ENCODE measurements around the gene LOC128125822.

Gene LOC128125822

GRCh38 chr6:63598049-63599036, 26.1 kb downstream of the LOC128125822 start:
- H3K36me3 ChIP-seq (ENCODE audit: control insufficient read depth in 2 of 2, extremely low read depth in 1 of 2, insufficient read depth in 1 of 2, low read length in 1 of 2), result no peaks in the 10 kb centered on the region
- Mint-ChIP-seq H3K36me3 (no peaks in the 10 kb centered on the region), H3K27ac (no peak overlapping the region), H3K4me3 (peak overlapping the region; percentile 74 to 80 (median 79)), H3K9me3 (no peaks in the 10 kb centered on the region), H3K4me1 (peaks cover 16 to 18% (median 16%) of the 10 kb centered on the region in 3 donors), H3K27me3 (peaks cover 0 to 8% of the 10 kb centered on the region in 2 donors)
- 3% methylated on average over 11 of the region's 23 CpGs for WGBS (ENCODE audit: insufficient coverage)
- ATAC-seq (replicated peaks in 1 of 4), result peak; percentile 97 to 100 (median 100)
- DNase-seq, result peak; percentile 56 to 85 (median 68)
- peaks cover 0 to 7% of the 10 kb centered on the region in 2 experiments for H3K27me3 ChIP-seq (replicated peaks in 1 of 2; ENCODE audit: control insufficient read depth in 2 of 2, extremely low read depth in 1 of 2, insufficient read depth in 2 of 2, low read length in 1 of 2)
- H3K4me1 ChIP-seq (ENCODE audit: control insufficient read depth in 1 of 2, extremely low read depth in 1 of 2, insufficient read depth in 2 of 2, low read length in 2 of 2), result peaks cover 0 to 9% of the 10 kb centered on the region in 2 experiments
- ChIA-PET CTCF (interaction anchor here (0.5 to 3.4 kb wide), 40 partner anchors 9 to 353 kb away, joined by 3 to 137 read pairs (median 4); partner anchors contain the start of gene PHF3 (in 1 of the 2)), POLR2A (interaction anchor here (0.7 to 1.1 kb wide), 2 partner anchors 37 kb away, joined by 3 to 7 read pairs; no protein-coding TSS in a partner anchor)
- H3K9me3 ChIP-seq, result no peaks in the 10 kb centered on the region
- H3K27ac ChIP-seq (ENCODE audit: low read length), result no peak overlapping the region
- H3K4me3 ChIP-seq (ENCODE audit: control insufficient read depth in 1 of 2, extremely low read depth in 1 of 2, low read length in 1 of 2), result peak overlapping the region; percentile 50 to 73

GRCh38 chr6:63599243-63599642, 27.0 kb downstream of the LOC128125822 start:
- DNase-seq (no peak), ATAC-seq (replicated peaks in 1 of 4) (no peak)
- no peaks in the 10 kb centered on the region for H3K9me3 Mint-ChIP-seq
- H3K4me1 Mint-ChIP-seq, result peaks cover 16 to 18% (median 16%) of the 10 kb centered on the region in 3 donors
- peak overlapping the region in 1 of 3 donors; percentile 79 for H3K4me3 Mint-ChIP-seq
- POLR2A ChIA-PET, result no interaction called here
- CTCF ChIA-PET, result interaction anchor here (0.6 to 3.4 kb wide), 28 partner anchors 8 to 204 kb away, joined by 3 to 137 read pairs (median 5); partner anchors contain the start of gene PHF3 (in 1 of the 2)
- Histone ChIP-seq H3K36me3 (ENCODE audit: control insufficient read depth in 2 of 2, extremely low read depth in 1 of 2, insufficient read depth in 1 of 2, low read length in 1 of 2) (no peaks in the 10 kb centered on the region), H3K9me3 (no peaks in the 10 kb centered on the region), H3K27ac (ENCODE audit: low read length) (no peak overlapping the region), H3K27me3 (replicated peaks in 1 of 2; ENCODE audit: control insufficient read depth in 2 of 2, extremely low read depth in 1 of 2, insufficient read depth in 2 of 2, low read length in 1 of 2) (peaks cover 0 to 7% of the 10 kb centered on the region in 2 experiments), H3K4me3 (ENCODE audit: control insufficient read depth in 1 of 2, extremely low read depth in 1 of 2, low read length in 1 of 2) (no peak overlapping the region), H3K4me1 (ENCODE audit: control insufficient read depth in 1 of 2, extremely low read depth in 1 of 2, insufficient read depth in 2 of 2, low read length in 2 of 2) (peaks cover 0 to 9% of the 10 kb centered on the region in 2 experiments)
- peaks cover 0 to 8% of the 10 kb centered on the region in 2 donors for H3K27me3 Mint-ChIP-seq
- H3K36me3 Mint-ChIP-seq, result no peaks in the 10 kb centered on the region
- WGBS (ENCODE audit: insufficient coverage), result 85% methylated on average over 3 of the region's 7 CpGs
- no peak overlapping the region for H3K27ac Mint-ChIP-seq

GRCh38 chr6:63600136-63600535, 27.9 kb downstream of the LOC128125822 start:
- no peaks in the 10 kb centered on the region for H3K9me3 ChIP-seq
- no peaks in the 10 kb centered on the region for H3K36me3 ChIP-seq (ENCODE audit: control insufficient read depth in 2 of 2, extremely low read depth in 1 of 2, insufficient read depth in 1 of 2, low read length in 1 of 2)
- H3K27me3 Mint-ChIP-seq, result peaks cover 0 to 8% of the 10 kb centered on the region in 2 donors
- H3K27me3 ChIP-seq (replicated peaks in 1 of 2; ENCODE audit: control insufficient read depth in 2 of 2, extremely low read depth in 1 of 2, insufficient read depth in 2 of 2, low read length in 1 of 2), result peaks cover 0 to 7% of the 10 kb centered on the region in 2 experiments
- H3K9me3 Mint-ChIP-seq, result no peaks in the 10 kb centered on the region
- WGBS (ENCODE audit: insufficient coverage), result no CpG with 5 or more reads among the region's 6 CpGs
- no peak for ATAC-seq (replicated peaks in 1 of 4)
- no peaks in the 10 kb centered on the region for H3K36me3 Mint-ChIP-seq
- no peak overlapping the region for H3K4me3 Mint-ChIP-seq
- H3K27ac Mint-ChIP-seq, result no peak overlapping the region
- peaks cover 16 to 18% (median 16%) of the 10 kb centered on the region in 3 donors for H3K4me1 Mint-ChIP-seq
- no peak overlapping the region for H3K27ac ChIP-seq (ENCODE audit: low read length)
- CTCF ChIA-PET, result interaction anchor here (0.7 to 3.4 kb wide), 7 partner anchors 9 to 164 kb away, joined by 4 to 23 read pairs (median 7); no protein-coding TSS in a partner anchor
- POLR2A ChIA-PET, result no interaction called here
- H3K4me1 ChIP-seq (ENCODE audit: control insufficient read depth in 1 of 2, extremely low read depth in 1 of 2, insufficient read depth in 2 of 2, low read length in 2 of 2), result peaks cover 0 to 9% of the 10 kb centered on the region in 2 experiments
- no peak for DNase-seq
- no peak overlapping the region for H3K4me3 ChIP-seq (ENCODE audit: control insufficient read depth in 1 of 2, extremely low read depth in 1 of 2, low read length in 1 of 2)

GRCh38 chr6:63609231-63609630, 37.0 kb downstream of the LOC128125822 start:
- WGBS (ENCODE audit: insufficient coverage), result no CpG with 5 or more reads among the region's 1 CpG
- Histone ChIP-seq H3K4me1 (ENCODE audit: control insufficient read depth in 1 of 2, extremely low read depth in 1 of 2, insufficient read depth in 2 of 2, low read length in 2 of 2) (no peaks in the 10 kb centered on the region), H3K4me3 (ENCODE audit: control insufficient read depth in 1 of 2, extremely low read depth in 1 of 2, low read length in 1 of 2) (no peak overlapping the region), H3K9me3 (no peaks in the 10 kb centered on the region), H3K27me3 (replicated peaks in 1 of 2; ENCODE audit: control insufficient read depth in 2 of 2, extremely low read depth in 1 of 2, insufficient read depth in 2 of 2, low read length in 1 of 2) (no peaks in the 10 kb centered on the region), H3K36me3 (ENCODE audit: control insufficient read depth in 2 of 2, extremely low read depth in 1 of 2, insufficient read depth in 1 of 2, low read length in 1 of 2) (no peaks in the 10 kb centered on the region), H3K27ac (ENCODE audit: low read length) (no peak overlapping the region)
- peaks cover 0 to 4% (median 0%) of the 10 kb centered on the region in 3 donors for H3K9me3 Mint-ChIP-seq
- H3K27me3 Mint-ChIP-seq, result peaks cover 4 to 10% of the 10 kb centered on the region in 2 donors
- ChIA-PET POLR2A (no interaction called here), CTCF (interaction anchor here (0.6 to 1.1 kb wide), 2 partner anchors 9 to 82 kb away, joined by 3 to 4 read pairs; no protein-coding TSS in a partner anchor)
- DNase-seq (no peak), ATAC-seq (replicated peaks in 1 of 4) (no peak)
- H3K4me3 Mint-ChIP-seq, result no peak overlapping the region
- H3K4me1 Mint-ChIP-seq, result peaks cover 0 to 5% (median 0%) of the 10 kb centered on the region in 3 donors
- no peaks in the 10 kb centered on the region for H3K36me3 Mint-ChIP-seq
- no peak overlapping the region for H3K27ac Mint-ChIP-seq

GRCh38 chr6:63610944-63611343, 38.7 kb downstream of the LOC128125822 start:
- Mint-ChIP-seq H3K27me3 (peaks cover 7 to 17% of the 10 kb centered on the region in 2 donors), H3K4me1 (peaks cover 0 to 5% (median 0%) of the 10 kb centered on the region in 3 donors), H3K4me3 (no peak overlapping the region), H3K9me3 (peaks cover 0 to 4% (median 0%) of the 10 kb centered on the region in 3 donors), H3K27ac (no peak overlapping the region), H3K36me3 (no peaks in the 10 kb centered on the region)
- no peaks in the 10 kb centered on the region for H3K36me3 ChIP-seq (ENCODE audit: control insufficient read depth in 2 of 2, extremely low read depth in 1 of 2, insufficient read depth in 1 of 2, low read length in 1 of 2)
- POLR2A ChIA-PET, result no interaction called here
- no peaks in the 10 kb centered on the region for H3K4me1 ChIP-seq (ENCODE audit: control insufficient read depth in 1 of 2, extremely low read depth in 1 of 2, insufficient read depth in 2 of 2, low read length in 2 of 2)
- H3K27ac ChIP-seq (ENCODE audit: low read length), result no peak overlapping the region
- ATAC-seq (replicated peaks in 1 of 4), result no peak
- WGBS (ENCODE audit: insufficient coverage), result no CpG with 5 or more reads among the region's 1 CpG
- no peaks in the 10 kb centered on the region for H3K9me3 ChIP-seq
- no peak overlapping the region for H3K4me3 ChIP-seq (ENCODE audit: control insufficient read depth in 1 of 2, extremely low read depth in 1 of 2, low read length in 1 of 2)
- DNase-seq, result no peak
- CTCF ChIA-PET, result interaction anchor here (0.9 to 1.3 kb wide), 2 partner anchors 11 kb away, joined by 3 to 4 read pairs; no protein-coding TSS in a partner anchor
- no peaks in the 10 kb centered on the region for H3K27me3 ChIP-seq (replicated peaks in 1 of 2; ENCODE audit: control insufficient read depth in 2 of 2, extremely low read depth in 1 of 2, insufficient read depth in 2 of 2, low read length in 1 of 2)

- Mint-ChIP-seq H3K27me3 (peaks cover 13 to 17% of the 10 kb centered on the region in 2 donors), H3K9me3 (peaks cover 0 to 4% (median 0%) of the 10 kb centered on the region in 3 donors)
- POLR2A ChIA-PET, result no interaction called here
Observed at GRCh38 chr6:63611560-63611959, 39.3 kb downstream of the LOC128125822 start.

More at GRCh38 chr6:63611560-63611959, 39.3 kb downstream of the LOC128125822 start:
- no CpG with 5 or more reads among the region's 1 CpG for WGBS (ENCODE audit: insufficient coverage)
- Mint-ChIP-seq H3K27ac (no peak overlapping the region), H3K4me3 (no peak overlapping the region), H3K36me3 (no peaks in the 10 kb centered on the region), H3K4me1 (peaks cover 0 to 5% (median 0%) of the 10 kb centered on the region in 3 donors)
- no peaks in the 10 kb centered on the region for H3K4me1 ChIP-seq (ENCODE audit: control insufficient read depth in 1 of 2, extremely low read depth in 1 of 2, insufficient read depth in 2 of 2, low read length in 2 of 2)
- H3K27ac ChIP-seq (ENCODE audit: low read length), result no peak overlapping the region
- CTCF ChIA-PET, result interaction anchor here (0.9 to 1.3 kb wide), 2 partner anchors 11 kb away, joined by 3 to 4 read pairs; no protein-coding TSS in a partner anchor
- ATAC-seq (replicated peaks in 1 of 4) (no peak), DNase-seq (no peak)
- no peaks in the 10 kb centered on the region for H3K27me3 ChIP-seq (replicated peaks in 1 of 2; ENCODE audit: control insufficient read depth in 2 of 2, extremely low read depth in 1 of 2, insufficient read depth in 2 of 2, low read length in 1 of 2)
- H3K4me3 ChIP-seq (ENCODE audit: control insufficient read depth in 1 of 2, extremely low read depth in 1 of 2, low read length in 1 of 2), result no peak overlapping the region
- no peaks in the 10 kb centered on the region for H3K9me3 ChIP-seq
- no peaks in the 10 kb centered on the region for H3K36me3 ChIP-seq (ENCODE audit: control insufficient read depth in 2 of 2, extremely low read depth in 1 of 2, insufficient read depth in 1 of 2, low read length in 1 of 2)
